Calu3 (cell line): ENCODE measurements around the gene TGFBR2. TPM values are rescaled to one million over a fixed set of nuclear protein-coding genes. Genes with fewer than 3 reads are reported as not detected.

Source experiments
- BruUV-seq: library from RNA; stranded (reverse); fragments of 400-500 nt; replicated peaks from 2 replicates; lab custom pipeline; 2021; lab: Mats Ljungman, UMichigan
- CTCF ChIA-PET: fragments of 300-600 bp; sonication (Branson Sonifier 250); formaldehyde crosslinking; loops from one replicate; lab custom pipeline; 2022; ENCODE audit warnings: antibody characterized with exemption; lab: Charles Lee
- DNase-seq: peaks from one replicate; pipeline ENCODE4 v3.0.0; 2022
- H3K27ac Mint-ChIP-seq: one replicate; pipeline ENCODE4 v1.8.0; 2022; ENCODE audit warnings: mixed read lengths; ENCODE audit not compliant: unreplicated experiment
- H3K27me3 Mint-ChIP-seq: one replicate; pipeline ENCODE4 v1.8.0; 2022; ENCODE audit warnings: mixed read lengths; ENCODE audit not compliant: unreplicated experiment
- H3K36me3 Mint-ChIP-seq: one replicate; pipeline ENCODE4 v1.8.0; 2022; ENCODE audit warnings: mild to moderate bottlenecking, moderate library complexity, mixed read lengths; ENCODE audit not compliant: insufficient read depth, unreplicated experiment
- H3K4me1 Mint-ChIP-seq: one replicate; pipeline ENCODE4 v1.8.0; 2022; ENCODE audit warnings: mild to moderate bottlenecking, low read depth, mixed read lengths; ENCODE audit not compliant: unreplicated experiment
- H3K4me3 Mint-ChIP-seq: one replicate; pipeline ENCODE4 v1.8.0; 2022; ENCODE audit warnings: mild to moderate bottlenecking, low read depth, moderate library complexity, mixed read lengths; ENCODE audit not compliant: unreplicated experiment
- H3K9me3 Mint-ChIP-seq: one replicate; pipeline ENCODE4 v1.8.0; 2022; ENCODE audit warnings: low read depth, mixed read lengths; ENCODE audit not compliant: unreplicated experiment
- intact Hi-C: fragments of 100-400 bp; cut with micrococcal nuclease; formaldehyde crosslinking; loops from one replicate; pipeline ENCODE4 v1.10.0; 2022; ENCODE audit not compliant: unreplicated experiment
- total RNA-seq: library from RNA; stranded (reverse); gene quantifications from 2 replicates; pipeline ENCODE4 v1.2.3, GENCODE V29; 2022
- TF ChIP-seq, protein P1 (sequence below): fragments of 200-600 bp; IDR thresholded peaks from one replicate; pipeline ENCODE4 v1.8.0; 2022; ENCODE audit warnings: antibody characterized with exemption; ENCODE audit not compliant: unreplicated experiment

Gene TGFBR2
- total RNA-seq, 1 experiment from 2014 or later = 105 TPM

DNA sequence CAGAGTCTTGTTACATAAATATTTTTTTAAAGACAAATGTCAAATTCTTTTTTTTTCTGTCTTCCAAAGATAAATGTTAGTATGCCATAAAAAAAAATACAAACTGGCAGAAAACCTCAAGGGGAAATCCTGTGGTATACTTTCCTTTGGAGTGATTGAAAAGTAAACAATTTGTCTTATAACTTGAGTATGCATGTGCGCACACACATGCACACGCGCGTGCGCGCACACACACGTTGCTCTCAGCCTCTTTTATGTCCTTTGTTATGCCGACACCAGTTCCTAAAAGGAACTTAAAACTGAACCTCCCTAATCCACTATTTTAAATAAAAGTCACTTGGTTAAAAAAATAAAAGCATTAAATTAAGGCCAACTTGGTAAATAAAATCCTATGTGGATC lies 58.1 kb downstream of the TGFBR2 start:
- Mint-ChIP-seq H3K36me3 (peaks cover 50% of the 10 kb centered on the region), H3K4me3 (no peak overlapping the region), H3K9me3 (no peaks in the 10 kb centered on the region), H3K27ac (no peak overlapping the region), H3K27me3 (no peaks in the 10 kb centered on the region), H3K4me1 (peaks cover 25% of the 10 kb centered on the region)
- TF ChIP-seq, protein P1, sequence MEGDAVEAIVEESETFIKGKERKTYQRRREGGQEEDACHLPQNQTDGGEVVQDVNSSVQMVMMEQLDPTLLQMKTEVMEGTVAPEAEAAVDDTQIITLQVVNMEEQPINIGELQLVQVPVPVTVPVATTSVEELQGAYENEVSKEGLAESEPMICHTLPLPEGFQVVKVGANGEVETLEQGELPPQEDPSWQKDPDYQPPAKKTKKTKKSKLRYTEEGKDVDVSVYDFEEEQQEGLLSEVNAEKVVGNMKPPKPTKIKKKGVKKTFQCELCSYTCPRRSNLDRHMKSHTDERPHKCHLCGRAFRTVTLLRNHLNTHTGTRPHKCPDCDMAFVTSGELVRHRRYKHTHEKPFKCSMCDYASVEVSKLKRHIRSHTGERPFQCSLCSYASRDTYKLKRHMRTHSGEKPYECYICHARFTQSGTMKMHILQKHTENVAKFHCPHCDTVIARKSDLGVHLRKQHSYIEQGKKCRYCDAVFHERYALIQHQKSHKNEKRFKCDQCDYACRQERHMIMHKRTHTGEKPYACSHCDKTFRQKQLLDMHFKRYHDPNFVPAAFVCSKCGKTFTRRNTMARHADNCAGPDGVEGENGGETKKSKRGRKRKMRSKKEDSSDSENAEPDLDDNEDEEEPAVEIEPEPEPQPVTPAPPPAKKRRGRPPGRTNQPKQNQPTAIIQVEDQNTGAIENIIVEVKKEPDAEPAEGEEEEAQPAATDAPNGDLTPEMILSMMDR = no peak
- intact Hi-C loops = no loop called here
- BruUV-seq = no TSS peak
- CTCF ChIA-PET = no interaction called here
- no peak for DNase-seq

DNA sequence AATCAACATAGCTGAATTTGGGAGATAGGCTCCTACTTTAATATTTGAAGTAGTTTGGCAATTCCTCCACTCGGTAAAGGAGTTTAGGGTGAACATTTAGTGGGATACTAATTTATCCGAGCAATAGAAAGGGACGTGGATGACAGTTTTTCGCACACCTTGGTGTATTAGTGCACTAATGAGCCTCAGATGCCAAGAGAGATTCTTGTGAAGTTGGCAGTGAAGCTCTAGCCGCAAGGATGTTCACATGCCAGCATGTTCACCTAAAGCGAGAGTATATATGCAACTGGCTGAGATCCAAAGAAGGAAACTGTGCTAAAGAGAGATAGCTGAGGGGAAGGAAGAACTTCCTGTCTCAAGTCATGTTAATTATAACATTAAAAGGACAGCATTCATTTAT lies 58.5 kb downstream of the TGFBR2 start:
- CTCF ChIA-PET = no interaction called here
- Mint-ChIP-seq H3K27ac (no peak overlapping the region), H3K27me3 (no peaks in the 10 kb centered on the region), H3K4me3 (no peak overlapping the region), H3K4me1 (peaks cover 21% of the 10 kb centered on the region), H3K9me3 (no peaks in the 10 kb centered on the region), H3K36me3 (peaks cover 52% of the 10 kb centered on the region)
- intact Hi-C loops = no loop called here
- TF ChIP-seq, protein P1 = no peak
- no peak for DNase-seq
- BruUV-seq = no TSS peak

DNA sequence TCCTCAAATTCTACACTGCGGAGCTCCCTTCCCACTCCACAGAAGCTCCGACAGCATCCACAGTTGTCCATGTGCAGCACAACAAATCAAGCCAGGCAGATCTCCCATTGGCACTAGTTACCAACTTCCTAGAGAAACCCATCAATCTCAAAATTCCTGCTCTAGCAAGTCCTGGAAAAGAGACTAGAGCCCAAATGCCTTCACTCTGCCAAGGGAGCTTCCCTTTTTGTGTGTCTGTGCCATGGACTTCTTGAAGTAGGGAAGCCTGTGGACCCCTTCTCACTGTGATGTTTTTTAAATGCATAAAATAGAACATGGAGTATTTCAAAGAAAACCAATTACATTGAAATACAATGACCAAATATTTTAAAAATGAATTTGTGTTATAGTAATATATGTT lies 59.1 kb downstream of the TGFBR2 start:
- Mint-ChIP-seq H3K27me3 (no peaks in the 10 kb centered on the region), H3K4me3 (no peak overlapping the region), H3K9me3 (no peaks in the 10 kb centered on the region), H3K36me3 (peaks cover 53% of the 10 kb centered on the region), H3K4me1 (peaks cover 18% of the 10 kb centered on the region), H3K27ac (no peak overlapping the region)
- TF ChIP-seq, protein P1 = no peak
- intact Hi-C loops = no loop called here
- CTCF ChIA-PET = no interaction called here
- DNase-seq = no peak
- no TSS peak for BruUV-seq

DNA sequence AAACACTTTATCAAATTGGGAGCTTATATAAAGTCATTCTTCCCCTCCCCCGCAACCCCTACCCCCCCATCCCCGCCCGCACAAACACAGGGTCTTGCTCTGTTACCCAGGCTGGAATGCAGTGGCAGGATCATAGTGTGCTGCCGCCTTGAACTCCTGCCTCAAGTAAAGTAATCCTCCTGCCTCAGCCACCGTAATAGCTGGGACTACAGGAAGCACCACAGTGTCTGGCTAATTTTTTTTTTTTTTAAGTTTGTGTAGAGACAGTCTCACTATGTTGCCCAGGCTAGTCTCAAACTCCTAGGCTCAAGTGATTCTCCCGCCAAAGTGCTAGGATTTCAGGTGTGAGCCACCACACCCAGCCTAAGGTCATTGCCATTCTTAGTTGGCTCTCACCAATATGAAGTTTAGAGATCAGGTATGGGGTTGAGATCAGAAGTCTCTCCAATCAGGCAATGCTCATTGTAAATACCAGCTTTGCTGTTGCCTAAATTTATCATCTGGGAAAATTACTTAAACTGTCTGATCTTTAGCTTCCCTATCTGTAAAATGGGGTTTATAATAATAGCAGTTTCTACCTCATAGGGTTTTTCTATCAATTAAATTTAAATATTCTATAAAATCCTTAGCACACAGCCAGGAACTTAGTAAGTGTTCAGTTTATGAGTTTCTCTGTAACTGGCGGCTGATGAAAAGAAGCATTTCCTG lies 60.3 kb downstream of the TGFBR2 start:
- Mint-ChIP-seq H3K27me3 (no peaks in the 10 kb centered on the region), H3K4me3 (no peak overlapping the region), H3K27ac (no peak overlapping the region), H3K36me3 (peaks cover 48% of the 10 kb centered on the region), H3K4me1 (peaks cover 8% of the 10 kb centered on the region), H3K9me3 (no peaks in the 10 kb centered on the region)
- no TSS peak for BruUV-seq
- DNase-seq = no peak
- CTCF ChIA-PET = no interaction called here
- intact Hi-C loops = no loop called here
- TF ChIP-seq, protein P1 = no peak
